NCI-H1092 (cell line): Measurements from ENCODE around the gene ALAS1.

Experiments
- DNase-seq: peaks from one replicate; lab custom pipeline; 2025; lab: John Stamatoyannopoulos, UW

Gene ALAS1

DNA sequence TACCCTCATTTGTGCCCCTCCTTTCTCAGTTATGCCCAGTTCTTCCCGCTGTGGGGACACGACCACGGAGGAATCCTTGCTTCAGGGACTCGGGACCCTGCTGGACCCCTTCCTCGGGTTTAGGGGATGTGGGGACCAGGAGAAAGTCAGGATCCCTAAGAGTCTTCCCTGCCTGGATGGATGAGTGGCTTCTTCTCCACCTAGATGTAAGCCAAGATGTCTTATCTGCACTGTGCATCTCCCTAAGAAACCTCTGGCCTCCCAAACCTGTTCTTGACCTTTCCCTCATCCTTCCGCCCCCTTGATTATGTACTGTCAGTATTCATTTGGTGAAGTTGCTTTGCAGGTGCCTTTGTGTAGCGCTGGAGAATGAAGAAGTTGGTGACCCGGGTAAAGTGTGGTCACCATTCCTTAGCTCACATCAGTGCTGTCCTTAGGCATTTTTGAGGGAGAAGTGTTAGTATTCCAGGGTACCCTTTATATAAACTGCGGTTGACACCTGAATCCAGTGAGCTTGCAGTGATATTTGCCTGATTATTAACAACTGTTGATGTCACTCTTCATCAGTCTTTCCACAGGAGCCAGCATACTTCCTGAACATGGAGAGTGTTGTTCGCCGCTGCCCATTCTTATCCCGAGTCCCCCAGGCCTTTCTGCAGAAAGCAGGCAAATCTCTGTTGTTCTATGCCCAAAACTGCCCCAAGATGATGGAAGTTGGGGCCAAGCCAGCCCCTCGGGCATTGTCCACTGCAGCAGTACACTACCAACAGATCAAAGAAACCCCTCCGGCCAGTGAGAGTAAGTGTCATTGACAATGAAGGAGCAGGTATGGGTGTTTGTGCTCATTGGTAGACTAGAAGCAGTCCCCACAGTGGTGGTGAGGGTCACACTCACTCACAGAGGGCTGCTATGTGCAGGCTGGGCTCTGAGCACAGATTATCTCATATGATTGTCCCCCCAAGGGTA is 966 bp downstream of the ALAS1 start:
- DNase-seq = no peak

DNA sequence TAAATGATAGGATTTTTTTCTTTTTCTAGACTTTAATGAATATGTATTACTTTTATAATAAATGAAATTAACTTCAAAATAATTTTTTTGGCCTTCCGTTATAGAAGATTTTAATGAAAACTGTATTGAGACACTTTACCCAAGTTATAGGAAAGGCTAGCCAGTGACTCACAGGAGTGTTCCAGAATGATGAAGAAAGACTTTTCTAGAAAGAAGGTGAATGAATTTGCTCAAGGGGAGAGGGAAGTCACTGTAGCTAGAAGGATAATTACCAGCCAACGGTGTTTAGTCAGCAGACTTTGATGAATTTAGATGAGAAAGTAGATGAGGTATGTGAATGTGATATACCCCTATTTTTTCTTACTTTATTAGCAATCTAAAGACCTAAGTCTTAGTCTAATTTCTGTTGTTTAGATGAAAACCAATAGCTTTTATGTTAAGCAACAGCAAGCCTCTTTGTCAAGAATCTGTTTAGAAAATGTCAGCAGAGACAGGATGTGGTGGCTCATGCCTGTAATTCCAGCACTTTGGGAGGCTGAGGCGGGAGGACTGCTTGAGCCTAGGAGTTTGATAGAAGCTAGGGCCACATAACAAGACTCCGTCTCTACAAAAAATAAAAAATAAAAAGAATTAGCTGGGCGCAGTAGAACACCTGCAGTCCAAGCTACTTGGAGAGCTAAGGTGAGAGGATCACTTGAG is 3.2 kb downstream of the ALAS1 start:
- no peak for DNase-seq

DNA sequence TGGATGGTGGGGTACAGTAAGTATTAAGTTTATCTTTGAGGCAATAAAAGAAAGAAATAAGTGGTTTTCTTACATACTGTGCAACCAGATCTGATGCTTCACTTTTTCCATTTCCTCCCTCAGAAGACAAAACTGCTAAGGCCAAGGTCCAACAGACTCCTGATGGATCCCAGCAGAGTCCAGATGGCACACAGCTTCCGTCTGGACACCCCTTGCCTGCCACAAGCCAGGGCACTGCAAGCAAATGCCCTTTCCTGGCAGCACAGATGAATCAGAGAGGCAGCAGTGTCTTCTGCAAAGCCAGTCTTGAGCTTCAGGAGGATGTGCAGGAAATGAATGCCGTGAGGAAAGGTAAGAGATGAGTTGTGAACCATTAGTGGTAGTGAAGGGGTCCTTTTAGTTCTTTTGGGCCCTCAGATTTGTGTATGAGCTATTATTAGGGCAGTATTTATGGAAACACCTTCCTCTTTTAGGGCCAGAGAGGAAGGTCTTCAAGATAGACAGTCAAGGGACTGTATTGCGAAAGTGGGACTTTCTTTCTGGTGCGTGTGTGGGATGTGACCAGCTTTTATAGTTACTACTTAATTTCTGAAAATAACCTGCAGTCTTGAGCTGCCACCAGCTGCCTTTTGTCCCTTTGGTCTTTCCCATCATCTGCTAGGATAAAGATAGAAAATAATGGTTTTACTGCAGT is 4.6 kb downstream of the ALAS1 start:
- DNase-seq = no peak

DNA sequence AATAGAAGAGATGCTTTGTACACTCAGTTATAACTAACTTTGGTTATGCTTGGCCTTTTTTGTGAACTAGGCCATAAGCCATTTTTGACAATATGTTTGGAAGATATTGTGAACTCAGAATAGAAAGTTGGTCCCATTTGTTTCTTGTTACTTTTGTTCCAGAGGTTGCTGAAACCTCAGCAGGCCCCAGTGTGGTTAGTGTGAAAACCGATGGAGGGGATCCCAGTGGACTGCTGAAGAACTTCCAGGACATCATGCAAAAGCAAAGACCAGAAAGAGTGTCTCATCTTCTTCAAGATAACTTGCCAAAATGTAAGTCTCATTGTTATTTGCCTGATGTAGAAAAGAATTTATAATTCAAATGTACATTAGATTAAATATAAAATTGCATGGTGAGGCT is 5.7 kb downstream of the ALAS1 start:
- DNase-seq = no peak

DNA sequence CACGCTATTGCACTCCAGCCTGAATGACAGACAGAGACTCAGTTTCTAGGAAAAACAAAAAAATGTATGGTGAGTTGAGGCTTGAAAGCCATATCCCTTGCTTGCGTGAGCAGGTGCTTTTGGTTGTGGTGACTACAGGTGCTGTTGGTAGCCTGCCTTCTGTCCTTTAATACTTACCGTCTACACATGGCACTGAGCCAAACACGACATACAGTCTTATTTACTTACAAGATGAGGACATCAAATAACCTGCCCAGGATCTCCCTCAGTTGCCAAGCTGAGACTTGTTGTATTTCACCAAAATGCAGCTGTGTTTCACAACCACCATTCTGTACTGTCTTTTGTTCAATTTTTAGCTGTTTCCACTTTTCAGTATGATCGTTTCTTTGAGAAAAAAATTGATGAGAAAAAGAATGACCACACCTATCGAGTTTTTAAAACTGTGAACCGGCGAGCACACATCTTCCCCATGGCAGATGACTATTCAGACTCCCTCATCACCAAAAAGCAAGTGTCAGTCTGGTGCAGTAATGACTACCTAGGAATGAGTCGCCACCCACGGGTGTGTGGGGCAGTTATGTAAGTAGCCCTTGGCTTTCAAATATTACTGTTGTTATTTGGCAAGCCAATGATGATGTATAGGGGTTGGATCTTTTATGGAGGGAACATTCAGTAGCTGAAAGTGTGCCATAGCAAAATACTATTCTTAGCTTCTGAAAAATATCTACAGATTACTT is 6.5 kb downstream of the ALAS1 start:
- peak; percentile 12 for DNase-seq

DNA sequence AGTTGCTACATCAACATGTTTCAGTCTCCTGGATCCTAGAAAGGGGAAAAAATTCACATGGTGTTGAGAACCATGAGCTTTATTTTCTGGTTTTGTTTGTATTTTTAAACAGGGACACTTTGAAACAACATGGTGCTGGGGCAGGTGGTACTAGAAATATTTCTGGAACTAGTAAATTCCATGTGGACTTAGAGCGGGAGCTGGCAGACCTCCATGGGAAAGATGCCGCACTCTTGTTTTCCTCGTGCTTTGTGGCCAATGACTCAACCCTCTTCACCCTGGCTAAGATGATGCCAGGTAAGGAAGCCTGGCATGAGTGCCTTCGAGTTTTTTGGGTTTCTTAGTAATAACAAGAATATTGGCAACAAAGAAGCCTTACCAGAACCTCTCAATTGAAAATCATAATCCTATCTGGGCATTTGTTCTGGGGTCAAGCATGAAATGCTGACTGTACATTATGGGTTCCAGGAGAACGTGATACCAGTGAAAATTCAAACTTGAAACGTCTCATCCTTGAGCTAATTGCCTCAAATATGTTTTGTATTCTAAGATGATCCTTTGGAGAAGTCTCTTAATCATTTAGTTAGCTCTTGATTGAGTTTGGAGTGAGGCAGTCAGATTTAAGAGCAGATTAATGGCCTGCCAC is 7.9 kb downstream of the ALAS1 start:
- no peak for DNase-seq

DNA sequence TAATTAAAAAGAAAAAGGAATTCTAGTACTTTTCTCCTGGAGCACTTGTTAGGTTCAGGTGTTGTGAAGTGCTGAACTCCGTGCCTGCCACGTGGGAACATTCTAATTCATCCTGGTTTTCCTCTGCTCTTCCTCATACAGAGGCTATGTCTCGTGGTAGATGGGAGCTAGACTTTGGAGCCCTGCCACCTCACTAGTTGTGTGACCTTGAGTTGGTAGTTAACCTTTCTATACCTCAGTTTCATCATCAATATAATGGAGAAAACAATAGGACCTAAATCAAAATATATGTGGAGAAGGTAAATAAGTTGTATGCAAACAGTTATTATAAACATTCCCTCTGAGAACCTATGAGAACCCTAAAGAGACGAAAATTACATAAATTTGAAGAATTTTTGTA is 10.6 kb downstream of the ALAS1 start:
- no peak for DNase-seq

DNA sequence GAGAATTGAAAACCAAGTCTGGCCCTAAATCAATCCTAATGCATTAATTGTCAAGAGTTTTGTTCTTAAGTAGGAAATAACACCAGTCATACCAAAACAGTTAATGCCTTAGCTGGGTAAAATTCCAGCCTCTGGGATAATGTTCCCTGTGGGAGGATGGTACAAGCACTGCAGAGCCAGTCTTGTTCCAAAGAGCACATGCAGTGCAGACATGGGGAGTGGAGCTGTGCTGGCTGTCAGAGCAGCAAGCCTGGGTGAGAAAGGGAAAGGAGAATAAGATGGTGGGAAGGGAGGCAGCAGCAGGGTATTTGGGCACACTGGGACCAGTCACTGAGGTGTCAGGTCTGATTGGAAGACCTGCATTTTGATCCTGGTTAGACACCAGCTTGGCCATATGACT is 12.1 kb downstream of the ALAS1 start:
- DNase-seq = no peak

DNA sequence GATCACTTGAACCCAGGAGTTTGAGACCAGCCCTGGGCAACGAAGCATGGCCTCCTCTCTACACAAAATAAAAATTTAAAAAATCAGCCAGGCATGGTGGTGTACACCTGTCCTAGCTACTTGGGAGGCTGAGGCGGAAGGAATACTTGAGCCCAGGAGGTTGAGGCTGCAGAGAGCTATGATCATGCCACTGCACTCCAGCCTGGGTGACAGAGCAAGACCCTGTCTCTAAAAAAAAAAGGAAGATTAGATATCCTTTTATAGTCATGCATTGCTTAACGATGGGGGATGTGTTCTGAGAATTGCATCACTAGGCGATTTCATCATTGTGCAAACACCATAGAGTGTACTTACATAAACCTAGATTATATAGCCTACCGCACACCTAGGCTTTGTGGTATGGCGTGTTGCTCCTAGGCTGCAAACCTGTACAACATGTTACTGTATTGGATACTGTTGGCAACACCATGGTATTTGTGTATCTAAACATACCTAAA is 12.6 kb downstream of the ALAS1 start:
- no peak for DNase-seq

DNA sequence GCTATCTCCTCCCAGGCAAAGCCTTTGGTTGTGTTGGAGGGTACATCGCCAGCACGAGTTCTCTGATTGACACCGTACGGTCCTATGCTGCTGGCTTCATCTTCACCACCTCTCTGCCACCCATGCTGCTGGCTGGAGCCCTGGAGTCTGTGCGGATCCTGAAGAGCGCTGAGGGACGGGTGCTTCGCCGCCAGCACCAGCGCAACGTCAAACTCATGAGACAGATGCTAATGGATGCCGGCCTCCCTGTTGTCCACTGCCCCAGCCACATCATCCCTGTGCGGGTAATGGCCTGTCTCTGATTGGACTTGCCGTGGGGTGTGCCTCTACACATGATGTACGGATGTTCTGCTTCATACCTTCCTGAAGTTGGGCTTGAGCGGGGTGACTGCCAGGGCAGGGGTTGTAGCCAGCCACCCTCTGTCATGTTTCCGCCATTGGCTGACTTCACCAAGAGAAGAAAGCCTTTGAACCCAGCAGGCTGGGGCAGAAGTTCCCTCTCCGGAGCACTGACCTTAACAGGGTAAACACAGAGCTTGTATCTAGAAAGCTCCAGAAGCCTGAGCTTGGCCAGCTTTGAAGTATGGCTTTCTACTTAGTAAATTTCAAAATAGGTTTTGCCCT is 13.4 kb downstream of the ALAS1 start:
- no peak for DNase-seq

DNA sequence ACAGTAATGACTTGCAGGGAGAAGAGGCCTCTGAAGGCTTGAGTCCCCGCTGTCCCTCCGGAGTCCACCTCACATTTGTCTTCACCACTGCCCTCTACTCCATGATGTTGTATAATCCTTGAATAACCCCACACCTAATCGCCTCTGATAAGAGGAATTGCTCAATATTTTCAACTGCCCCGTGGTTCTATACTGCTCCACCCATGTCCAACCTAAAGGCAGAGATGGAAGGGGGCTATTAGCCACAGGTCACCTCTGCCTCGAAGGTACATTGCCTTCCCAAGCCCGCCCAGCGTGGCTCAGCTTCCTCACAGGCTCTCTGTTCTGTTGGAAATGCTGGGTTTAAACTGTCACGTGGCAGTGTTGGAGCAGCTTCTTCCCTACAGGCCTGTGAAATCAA is 15.0 kb downstream of the ALAS1 start:
- no peak for DNase-seq

DNA sequence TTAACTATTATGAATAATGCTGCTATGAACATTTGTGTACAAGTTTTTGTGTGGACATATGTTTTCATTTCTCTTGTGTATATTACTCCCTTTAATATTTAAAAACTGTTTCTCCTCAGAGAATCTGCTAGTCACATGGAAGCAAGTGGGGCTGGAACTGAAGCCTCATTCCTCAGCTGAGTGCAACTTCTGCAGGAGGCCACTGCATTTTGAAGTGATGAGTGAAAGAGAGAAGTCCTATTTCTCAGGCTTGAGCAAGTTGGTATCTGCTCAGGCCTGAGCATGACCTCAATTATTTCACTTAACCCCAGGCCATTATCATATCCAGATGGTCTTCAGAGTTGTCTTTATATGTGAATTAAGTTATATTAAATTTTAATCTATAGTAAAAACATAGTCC is 15.9 kb downstream of the ALAS1 start:
- no peak for DNase-seq

DNA sequence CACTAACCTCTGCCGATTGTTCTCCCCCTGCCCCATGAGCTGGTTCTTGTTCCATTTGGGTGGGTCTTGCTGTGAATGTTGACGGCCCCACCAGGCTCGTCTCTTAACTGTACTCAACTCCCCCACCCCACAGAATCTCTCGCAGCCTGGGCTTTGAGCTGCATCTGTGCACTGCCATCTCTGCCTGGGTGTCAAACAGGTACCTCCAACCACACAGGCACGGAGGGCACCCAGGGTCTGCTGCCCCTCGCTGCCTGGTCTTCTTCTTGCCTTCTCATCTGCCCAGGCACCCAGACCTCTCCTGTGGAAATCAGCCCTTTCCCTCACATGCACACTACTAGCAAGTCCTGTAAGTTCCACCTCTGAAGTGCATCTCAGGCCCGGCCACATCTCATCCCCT is 17.4 kb downstream of the ALAS1 start:
- DNase-seq = no peak

DNA sequence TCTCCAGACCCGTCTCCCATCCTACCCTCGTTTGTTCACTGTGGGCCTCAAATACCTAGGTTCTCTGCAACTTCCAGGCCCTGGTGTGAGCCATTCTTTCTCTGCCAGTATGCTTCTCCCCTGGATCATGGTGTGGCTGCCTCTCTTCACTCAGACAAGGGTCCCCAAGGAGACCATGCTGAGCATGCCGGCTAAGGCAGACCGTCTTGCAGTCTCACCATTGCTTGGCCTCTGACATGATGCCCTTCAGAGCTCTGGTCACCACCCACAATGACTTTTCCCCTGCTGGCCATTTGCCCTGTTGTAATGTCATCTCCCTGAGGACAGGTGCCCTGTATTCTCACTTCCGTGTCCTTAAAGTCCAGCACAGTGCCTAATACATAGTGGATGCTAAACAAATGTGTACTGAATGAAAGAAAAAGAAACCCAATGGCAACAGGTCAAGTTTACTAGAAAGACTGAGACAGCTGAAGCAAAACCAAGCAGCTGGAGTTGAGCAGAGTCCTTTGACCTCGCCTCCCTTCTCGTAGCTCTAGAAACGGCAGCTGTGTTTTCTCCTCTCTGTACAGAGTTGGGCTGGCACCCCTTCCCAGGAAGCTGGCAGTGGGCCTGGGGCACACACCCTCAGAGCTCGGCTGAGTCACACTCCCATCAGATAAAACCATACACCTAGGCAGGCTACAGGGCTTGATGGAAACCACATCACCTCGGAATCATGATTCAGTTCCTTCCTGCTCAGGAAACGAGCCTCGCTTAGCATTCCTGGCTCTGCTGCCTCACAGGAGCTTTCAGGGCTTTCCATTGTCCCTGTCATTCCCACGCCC is 18.8 kb downstream of the ALAS1 start:
- DNase-seq = peak; percentile 21

DNA sequence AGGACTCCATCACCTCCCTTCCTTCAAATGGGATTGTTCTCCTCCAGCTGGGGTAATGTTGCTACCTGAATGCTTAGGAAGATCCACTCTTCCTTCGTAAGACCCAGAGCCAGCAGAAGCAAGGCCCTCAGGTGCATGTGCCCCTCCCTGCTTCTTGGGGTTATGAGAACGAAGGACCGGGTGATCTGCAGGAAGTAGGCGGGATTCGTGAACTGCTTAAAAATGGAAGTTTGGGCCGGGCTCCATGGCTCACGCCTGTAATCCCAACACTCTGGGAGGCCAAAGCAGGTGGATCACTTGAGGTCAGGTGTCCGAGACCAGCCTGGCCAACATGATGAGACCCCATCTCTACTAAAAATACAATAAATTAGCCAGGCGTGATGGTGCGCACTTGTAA is 19.4 kb downstream of the ALAS1 start:
- no peak for DNase-seq

DNA sequence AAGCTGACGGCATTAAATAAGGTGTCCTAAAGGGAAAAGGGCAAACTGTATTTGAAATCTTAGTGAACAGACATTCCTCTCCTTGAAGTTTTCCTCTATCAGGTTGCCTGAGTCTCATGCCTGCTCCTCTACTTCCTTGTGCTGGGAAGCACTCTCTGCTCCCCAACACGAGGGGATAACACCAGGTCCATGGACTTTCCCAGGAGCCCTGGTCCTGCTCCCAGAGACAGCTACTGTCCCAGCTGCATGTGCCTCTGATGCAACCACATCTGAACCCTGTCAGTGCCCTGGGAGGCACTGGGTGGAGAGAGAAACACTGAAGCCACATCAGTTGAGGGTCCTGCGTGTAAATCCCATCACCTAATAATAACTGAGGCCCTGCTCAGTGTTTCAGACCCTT is 20.1 kb downstream of the ALAS1 start:
- DNase-seq = no peak

DNA sequence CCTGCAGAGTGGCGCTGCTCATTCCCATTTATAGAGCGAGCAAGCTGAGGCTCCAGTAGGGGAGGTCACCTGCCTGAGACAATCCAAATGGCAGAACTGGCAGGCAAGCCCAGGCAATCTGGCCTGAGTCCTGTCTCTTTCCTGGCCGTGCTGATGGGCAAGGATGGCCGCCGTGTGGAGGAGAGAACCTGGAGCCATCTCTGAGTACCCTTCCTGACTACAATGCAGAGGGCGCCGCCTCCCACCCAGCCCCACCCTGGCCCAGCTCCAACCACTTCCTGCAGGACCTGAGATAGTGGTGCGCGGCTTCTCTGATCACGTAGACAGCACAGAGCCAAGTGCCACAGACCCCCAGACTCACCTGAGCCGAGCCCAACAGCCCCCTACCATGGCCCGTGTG is 20.5 kb downstream of the ALAS1 start:
- no peak for DNase-seq

DNA sequence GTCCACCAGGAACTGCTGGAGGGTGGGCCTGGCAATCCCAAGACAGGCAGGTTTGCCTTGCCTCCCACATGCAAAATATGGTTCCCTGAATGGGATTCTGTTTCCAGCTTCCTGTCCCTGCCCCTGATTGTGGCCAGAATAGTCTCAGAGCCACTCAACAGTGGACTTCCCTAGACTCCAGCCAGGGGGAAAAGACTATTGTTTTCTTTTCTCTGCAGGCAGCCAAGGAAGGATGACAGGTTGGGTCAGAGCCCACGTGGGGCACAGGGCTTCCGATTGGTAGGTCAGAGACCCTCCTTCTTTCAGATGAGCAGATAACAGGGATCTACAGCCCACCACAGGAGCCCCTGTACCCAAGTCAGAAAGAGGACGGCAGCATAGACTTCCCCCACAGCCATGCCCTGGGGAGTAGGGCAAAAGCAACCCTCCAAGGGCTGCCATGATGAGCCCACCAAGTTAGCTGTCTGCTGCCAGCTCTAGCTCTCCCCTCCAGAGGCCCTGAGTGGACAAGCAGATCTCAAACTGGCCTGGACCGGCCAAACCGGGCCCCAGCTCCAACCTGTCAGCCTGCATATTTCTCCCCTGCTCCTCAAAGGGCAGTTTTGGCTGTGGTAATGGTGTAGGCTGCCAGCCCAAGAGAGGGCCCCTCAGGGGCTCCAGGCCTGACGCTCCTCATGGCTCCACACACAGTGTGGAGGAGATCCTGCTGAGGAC is 21.1 kb downstream of the ALAS1 start:
- no peak for DNase-seq

DNA sequence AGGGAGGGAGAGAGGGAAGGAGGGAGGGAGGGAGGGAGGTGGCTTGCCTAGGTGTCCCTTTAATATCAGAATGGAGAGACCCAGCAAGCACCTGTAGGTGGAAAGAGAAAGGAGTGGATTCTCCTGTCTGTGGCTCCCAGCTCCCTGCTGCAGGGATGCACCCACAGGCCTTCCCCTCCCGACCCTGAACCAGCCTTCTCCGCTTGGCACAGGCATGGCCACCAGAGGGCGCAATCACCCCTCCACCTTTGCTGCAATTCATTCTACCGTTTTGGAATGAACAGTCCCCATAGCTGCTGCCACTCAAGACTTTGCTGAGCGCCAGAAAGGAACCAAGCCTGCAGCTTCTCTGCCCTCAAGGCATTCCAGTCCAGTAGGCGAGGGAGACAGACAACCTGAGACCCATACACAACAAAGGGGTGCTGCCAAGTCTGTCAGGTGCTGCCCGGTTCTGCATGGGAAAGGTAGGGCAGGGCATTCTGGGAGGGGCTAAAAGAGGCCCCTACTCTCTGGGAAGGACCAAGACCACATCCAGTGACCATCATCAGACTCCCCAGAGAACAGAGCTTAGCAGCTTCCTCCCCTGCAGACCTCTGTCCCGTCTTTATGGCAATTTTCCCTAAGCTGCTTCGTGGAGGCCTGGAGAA is 22.5 kb downstream of the ALAS1 start:
- DNase-seq = peak; percentile 37
